Measurements from ENCODE around the gene DOCK9. TPM values are rescaled to one million over a fixed set of nuclear protein-coding genes. Genes with fewer than 3 reads are reported as not detected.

DOCK9 gene
- total RNA-seq, 1 experiment from 2014 or later, result 36.6 TPM

- no peak for TF ChIP-seq ARID4B (CRISPR knock-in tag; IDR thresholded peaks at IDR 0.05; ENCODE audit: borderline replicate concordance)
- TF ChIP-seq ZNF423 (CRISPR knock-in tag; IDR thresholded peaks at IDR 0.05), result no peak
- no peak for TF ChIP-seq ZNF317 (CRISPR knock-in tag; IDR thresholded peaks at IDR 0.05; ENCODE audit: borderline replicate concordance, low read depth)
- no peak for TF ChIP-seq ZNF121 (CRISPR knock-in tag; IDR thresholded peaks at IDR 0.05)
- no peak for TF ChIP-seq HMGA2 (CRISPR knock-in tag; IDR thresholded peaks at IDR 0.05)
- no peak for TF ChIP-seq FOXP4 (CRISPR knock-in tag; IDR thresholded peaks at IDR 0.05)
- TF ChIP-seq CREB1 (CRISPR knock-in tag; IDR thresholded peaks at IDR 0.05), result no peak
- no peak for TF ChIP-seq NR1H2 (CRISPR knock-in tag; IDR thresholded peaks at IDR 0.05)
- TF ChIP-seq ZNF219 (CRISPR knock-in tag; IDR thresholded peaks at IDR 0.05; ENCODE audit: borderline replicate concordance), result no peak
- no peak for TF ChIP-seq MYBL2 (CRISPR knock-in tag; IDR thresholded peaks at IDR 0.05)
- no peak for TF ChIP-seq ZNF232 (CRISPR knock-in tag; IDR thresholded peaks at IDR 0.05)
- no peak for TF ChIP-seq STAT6 (CRISPR knock-in tag; conservative IDR thresholded peaks at IDR 0.05; ENCODE audit: low read depth)
- TF ChIP-seq AR (CRISPR knock-in tag; IDR thresholded peaks at IDR 0.05), result no peak
Measured at GRCh38 chr13:98960606-98961502, 17.0 kb downstream of the DOCK9 start (continued).

Measured in WTC11 (cell line).